T-helper 9 cell (primary cell): Measurements from ENCODE around the gene ABTB2.
"Not testable (repeated sequence)": the region's sequence is repeated elsewhere in the genome, so short reads cannot be mapped to it uniquely, and the experiment has no call there.

ENCODE experiments used
- DNase-seq: peaks from one replicate; pipeline ENCODE4 v3.0.0-alpha.2; 2020

The ABTB2 gene

DNA sequence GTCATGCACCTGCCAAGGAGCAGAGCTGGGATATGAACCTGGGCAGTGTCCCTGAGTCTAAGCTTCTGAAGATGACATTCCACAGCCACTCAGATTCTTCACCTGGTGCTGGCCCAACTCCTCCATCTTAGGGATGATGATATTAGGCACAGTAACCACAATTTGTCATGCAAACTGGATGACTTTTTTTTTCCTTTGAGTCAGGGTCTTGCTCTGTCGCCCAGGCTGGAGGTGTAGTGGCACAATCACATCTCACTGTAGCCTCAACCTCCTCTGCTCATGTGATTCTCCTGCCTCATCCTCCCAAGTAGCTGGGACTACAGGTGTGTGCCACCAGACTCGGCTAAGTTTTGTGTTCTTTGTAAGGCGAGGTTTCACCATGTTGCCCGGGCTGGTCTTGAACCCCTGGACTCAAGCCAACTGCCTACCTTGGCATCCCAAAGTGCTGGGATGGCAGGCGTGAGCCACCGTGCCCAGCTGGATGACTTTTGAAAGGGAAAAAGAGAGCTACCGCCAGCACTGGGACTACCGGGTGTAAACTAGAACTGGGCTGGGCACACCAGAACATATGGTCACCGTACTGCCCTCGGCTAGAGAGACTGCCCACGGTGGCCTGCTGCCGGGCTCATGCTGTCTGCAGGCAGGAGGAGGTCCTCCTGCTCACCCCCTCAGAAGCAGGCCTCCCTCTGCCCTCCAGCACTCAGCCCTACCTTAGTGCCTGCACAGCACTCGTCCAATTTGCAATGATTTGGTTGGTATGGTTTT lies 174.7 kb downstream of the ABTB2 start:
- no peak for DNase-seq

- DNase-seq = no peak
Measured at GRCh38 chr11:34182425-34182824, 175.4 kb downstream of the ABTB2 start.

GRCh38 chr11:34181856-34182405 lies 175.9 kb downstream of the ABTB2 start:
- no peak for DNase-seq

- DNase-seq = no peak
Measured at GRCh38 chr11:34181251-34181650, 176.6 kb downstream of the ABTB2 start.

- not testable (repeated sequence) for DNase-seq
Measured at GRCh38 chr11:34180814-34181165, 177.0 kb downstream of the ABTB2 start.

DNA sequence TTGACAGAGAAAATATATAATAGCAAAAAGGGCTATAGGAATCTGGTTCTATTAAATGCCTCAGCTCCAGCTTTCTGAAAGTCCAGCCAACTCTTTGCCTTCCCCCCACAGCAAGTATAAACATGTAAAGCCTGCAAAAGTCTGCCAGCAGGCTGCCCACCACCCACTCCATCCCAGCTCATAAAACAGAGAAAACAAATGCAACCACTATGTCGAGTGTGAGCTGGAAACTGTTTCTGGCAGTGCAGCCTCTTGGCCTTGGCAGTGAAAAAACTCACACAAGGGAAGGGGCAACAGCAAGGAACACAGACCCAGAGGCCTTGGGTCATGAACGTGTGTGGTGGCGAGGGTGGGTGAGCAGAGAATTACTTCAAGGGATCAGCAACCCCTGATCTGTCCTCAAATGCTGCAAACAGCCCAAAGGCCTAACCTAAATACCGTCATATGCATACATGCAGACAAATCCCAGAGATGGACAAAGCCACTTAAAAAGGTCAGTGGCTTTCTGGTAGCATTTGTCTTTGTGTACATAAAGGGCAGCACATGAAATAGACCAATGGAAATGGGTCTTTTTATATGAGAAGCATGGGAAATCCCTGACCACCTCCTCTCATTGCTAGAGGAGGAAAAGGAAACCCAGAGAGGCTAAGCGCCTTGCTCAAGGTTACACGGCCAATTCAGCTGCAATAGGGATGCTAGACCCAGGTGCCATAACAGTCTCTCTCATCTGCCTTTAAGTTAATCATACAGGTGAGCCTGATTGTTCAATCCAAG lies 177.6 kb downstream of the ABTB2 start:
- DNase-seq = no peak

DNA sequence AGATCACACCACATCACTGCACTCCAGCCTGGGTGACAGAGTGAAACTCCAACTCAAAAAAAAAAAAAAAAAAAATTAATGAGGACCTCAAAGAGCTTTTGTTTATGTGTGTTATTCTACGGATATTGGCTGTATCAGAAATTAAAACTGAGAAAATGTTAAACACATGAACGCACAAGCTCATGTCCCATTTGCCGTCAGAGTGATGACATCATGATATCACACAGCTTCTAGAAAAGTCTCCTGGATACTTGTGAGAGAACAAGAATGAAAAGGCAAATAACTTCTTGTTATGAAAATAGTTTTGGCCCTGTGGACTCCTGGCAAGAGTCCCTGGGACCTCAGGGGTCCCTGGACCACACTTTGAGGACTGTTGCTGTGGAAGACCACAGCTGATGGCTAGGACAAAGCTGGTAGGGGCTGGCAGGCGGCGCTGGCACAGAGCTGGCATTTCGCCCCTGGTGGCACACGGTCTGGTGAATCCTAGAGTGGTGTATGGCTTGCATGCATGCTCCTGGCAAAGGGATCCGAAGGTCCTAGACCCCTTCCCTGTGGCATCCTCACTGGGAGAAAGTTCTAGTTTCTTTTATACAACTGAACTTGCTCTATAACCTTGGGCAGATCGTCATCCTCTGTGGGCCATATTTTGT lies 178.7 kb downstream of the ABTB2 start:
- no peak for DNase-seq

- no peak for DNase-seq
Measured at GRCh38 chr11:34178209-34178821, 179.5 kb downstream of the ABTB2 start.

GRCh38 chr11:34176751-34177209 lies 181.0 kb downstream of the ABTB2 start:
- no peak for DNase-seq

- no peak for DNase-seq
Measured at GRCh38 chr11:34175284-34176019, 182.4 kb downstream of the ABTB2 start.

GRCh38 chr11:34174412-34175041 lies 183.3 kb downstream of the ABTB2 start:
- peak; percentile 76 for DNase-seq

DNA sequence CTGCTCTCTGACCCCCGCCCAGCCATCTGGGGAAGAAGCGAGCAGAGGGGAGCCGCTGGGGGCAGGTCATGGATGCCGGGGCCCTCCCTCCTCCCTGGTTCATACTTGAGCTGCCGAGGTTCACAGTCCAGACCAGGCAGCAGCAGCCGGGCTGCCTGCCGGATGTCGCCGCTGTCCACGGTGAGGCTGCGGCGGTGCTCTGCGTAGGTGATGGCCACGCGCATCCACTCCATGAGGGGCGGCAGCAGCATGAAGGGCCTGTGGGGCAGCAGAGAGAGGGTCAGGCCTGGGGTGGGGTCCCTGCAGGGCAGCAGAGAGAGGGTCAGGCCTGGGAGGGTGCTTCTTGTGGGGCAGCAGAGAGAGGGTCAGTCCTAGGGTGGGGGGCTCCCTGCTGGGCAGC lies 184.8 kb downstream of the ABTB2 start:
- DNase-seq = no peak

DNA sequence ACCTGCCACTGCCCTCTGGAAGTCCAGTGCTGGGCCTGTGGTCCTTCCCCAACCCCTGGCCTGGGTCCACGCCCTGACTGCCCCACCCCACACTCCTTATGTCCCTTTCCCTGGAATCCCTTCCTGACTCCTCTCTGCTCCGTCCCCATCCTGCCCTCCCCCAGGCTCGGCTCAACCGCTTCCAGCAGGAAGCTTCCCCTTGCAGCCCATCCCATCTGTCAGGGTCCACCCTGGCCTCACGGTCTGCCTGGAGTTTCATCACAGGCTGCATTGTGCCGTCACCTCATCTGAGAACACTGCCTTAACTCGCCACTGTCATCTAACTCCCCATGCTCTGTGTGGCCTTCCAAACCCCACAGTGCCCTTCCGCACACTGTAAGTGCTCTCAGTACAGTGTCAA lies 188.1 kb downstream of the ABTB2 start:
- no peak for DNase-seq

- no peak for DNase-seq
Measured at GRCh38 chr11:34168642-34169420, 189.0 kb downstream of the ABTB2 start.

- no peak for DNase-seq
Measured at GRCh38 chr11:34167961-34168360, 189.8 kb downstream of the ABTB2 start.

DNA sequence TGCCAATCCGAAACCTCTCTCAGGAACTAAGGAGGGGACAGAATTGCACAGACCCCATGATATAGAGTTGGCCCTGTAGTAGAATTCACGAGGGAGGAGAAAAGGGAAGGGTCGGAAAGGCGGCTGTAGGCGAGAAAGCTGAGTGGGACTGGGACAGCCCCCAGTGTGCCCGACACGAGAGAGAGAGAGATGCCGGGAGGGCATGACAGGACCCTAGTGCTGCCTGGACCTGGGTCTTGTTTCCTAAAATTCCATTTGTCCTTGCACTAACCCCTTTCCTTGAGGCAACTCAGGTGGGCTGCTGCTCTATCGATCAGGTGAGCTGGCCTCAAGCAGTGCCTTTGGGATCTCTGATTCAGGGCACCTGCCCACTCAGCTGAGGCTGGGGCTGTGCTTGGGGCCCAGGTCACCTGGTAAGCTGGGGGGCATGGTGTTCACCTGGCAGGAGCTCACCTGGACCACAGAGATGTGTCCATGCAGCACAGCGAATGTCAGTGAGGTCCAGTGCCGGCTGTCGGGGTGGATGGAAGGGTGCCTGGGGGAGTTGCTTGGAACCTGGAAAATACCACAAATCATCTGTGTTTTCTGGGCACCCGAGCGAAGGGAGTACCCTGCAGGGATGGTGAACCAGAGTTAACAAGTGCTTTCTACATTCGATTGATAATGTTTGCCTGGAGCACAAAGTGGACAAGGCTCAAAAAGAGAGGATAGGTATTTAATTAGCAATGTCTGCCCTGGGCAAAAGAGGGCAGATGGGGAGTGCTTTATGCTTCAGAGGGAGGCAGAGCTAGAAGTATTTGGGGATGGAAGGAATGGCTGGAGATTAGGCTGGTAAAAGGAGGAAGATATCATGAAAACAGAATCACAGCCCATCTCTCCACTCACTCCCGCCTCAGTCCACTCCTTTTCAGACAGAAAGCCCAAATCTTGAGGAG lies 190.7 kb downstream of the ABTB2 start:
- no peak for DNase-seq

- no peak for DNase-seq
Measured at GRCh38 chr11:34165786-34166555, 191.8 kb downstream of the ABTB2 start.

DNA sequence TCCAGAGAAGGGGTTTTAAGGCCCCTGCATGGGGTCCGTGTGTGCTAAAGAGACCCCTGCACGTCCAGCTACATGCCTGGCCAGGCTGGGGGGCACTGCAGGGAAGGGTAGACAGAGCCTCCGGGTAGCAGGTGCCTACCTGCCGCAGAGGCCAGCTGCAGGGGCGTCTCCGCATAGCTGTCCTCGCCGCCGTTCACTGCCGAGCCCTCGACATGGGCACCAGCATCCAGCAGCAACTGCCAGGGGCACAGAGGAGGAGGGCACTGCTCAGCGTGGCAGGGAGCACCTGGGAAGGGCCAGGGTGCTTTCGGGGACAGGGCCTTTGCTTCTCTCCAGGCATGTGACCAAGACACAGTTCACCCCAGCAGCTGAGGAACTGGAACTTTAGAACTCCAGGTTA lies 192.7 kb downstream of the ABTB2 start:
- no peak for DNase-seq

DNA sequence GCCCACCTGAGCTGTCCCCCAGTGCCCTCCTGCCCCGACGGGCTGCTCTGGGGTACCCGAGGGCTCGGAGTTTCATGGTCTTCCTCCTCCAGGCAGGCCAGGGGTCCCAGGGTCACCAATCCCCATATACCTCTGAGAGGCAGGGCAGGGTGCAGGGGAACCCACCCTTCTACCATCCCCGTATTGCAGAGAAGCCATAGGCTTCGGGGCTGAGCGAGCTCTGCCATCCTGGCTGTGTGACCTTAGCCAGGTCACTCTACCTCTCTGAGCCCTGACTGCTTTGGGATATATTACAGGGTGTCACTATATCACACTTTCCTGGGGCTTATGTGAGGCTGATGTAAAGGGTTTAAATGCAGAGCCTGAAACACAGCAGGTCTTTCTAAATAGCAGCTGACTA lies 195.0 kb downstream of the ABTB2 start:
- DNase-seq = no peak
